ENCODE results near the gene GDF9. TPM values are rescaled to one million over a fixed set of nuclear protein-coding genes. Genes with fewer than 3 reads are reported as not detected.

GDF9 gene
- total RNA-seq, 2 donors from 2014 or later, result 0.09 to 3.2 TPM

DNA sequence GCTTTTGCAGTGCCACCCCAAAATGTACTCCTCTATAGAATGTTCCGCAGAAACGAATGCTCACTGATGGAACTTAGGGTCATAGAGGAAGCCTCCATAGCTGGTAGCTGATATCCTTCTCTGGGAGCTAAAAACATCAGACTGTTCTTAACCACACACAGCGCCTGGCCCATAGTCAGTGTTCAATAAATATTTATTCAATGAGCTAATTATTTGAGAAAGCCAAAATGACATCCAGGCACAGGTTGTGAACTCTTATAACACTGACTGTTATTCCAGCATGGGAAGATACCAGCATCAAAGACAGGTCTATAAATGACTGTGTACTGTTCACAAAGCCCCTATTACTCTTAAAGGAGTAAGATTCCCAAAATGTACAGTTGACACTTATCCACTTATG lies 12.9 kb downstream of the GDF9 start:
- H3K4me1 ChIP-seq (replicated peaks), result no peaks in the 10 kb centered on the region
- intact Hi-C loops (cut with DNase I), result no loop called here
- no peaks in the 10 kb centered on the region for H3K27me3 ChIP-seq (replicated peaks; ENCODE audit: insufficient read depth)
- H3K9me3 ChIP-seq, result no peaks in the 10 kb centered on the region
- no peaks in the 10 kb centered on the region for H3K36me3 ChIP-seq
- no peak for DNase-seq (ENCODE audit: low spot score)
- 69% methylated on average over 3 of the region's 3 CpGs for WGBS
- no peak overlapping the region for H3K4me3 ChIP-seq
- H3K27ac ChIP-seq, result peak overlapping the region; percentile 15 to 60
- TF ChIP-seq, protein P1, sequence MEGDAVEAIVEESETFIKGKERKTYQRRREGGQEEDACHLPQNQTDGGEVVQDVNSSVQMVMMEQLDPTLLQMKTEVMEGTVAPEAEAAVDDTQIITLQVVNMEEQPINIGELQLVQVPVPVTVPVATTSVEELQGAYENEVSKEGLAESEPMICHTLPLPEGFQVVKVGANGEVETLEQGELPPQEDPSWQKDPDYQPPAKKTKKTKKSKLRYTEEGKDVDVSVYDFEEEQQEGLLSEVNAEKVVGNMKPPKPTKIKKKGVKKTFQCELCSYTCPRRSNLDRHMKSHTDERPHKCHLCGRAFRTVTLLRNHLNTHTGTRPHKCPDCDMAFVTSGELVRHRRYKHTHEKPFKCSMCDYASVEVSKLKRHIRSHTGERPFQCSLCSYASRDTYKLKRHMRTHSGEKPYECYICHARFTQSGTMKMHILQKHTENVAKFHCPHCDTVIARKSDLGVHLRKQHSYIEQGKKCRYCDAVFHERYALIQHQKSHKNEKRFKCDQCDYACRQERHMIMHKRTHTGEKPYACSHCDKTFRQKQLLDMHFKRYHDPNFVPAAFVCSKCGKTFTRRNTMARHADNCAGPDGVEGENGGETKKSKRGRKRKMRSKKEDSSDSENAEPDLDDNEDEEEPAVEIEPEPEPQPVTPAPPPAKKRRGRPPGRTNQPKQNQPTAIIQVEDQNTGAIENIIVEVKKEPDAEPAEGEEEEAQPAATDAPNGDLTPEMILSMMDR (IDR thresholded peaks at IDR 0.05), result no peak
- TF ChIP-seq POLR2AphosphoS5 (IDR thresholded peaks at IDR 0.05), result peak; percentile 59

DNA sequence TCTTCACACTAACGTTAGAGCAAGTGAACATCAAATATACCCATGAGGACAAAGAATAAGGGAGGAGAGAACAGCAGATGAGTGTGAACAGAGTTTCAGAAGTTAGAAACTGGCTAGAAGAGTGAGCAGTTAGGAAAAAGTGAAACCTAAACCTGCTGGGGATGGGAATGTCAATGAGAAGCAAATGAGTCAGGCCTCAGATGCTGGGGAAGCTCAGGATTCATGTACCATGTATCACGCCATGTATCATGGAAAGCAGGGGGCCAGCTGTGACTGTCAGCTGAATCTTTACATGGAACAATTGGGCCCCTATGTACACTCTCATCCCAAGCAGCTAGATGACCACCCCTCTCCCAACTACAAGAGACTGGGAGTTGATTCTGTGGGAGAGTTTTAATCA lies 16.2 kb downstream of the GDF9 start:
- WGBS, result 69% methylated on average over 2 of the region's 2 CpGs
- H3K4me3 ChIP-seq, result no peak overlapping the region
- TF ChIP-seq POLR2AphosphoS5 (IDR thresholded peaks at IDR 0.05), result no peak
- TF ChIP-seq, protein P1 (IDR thresholded peaks at IDR 0.05), result no peak
- TF ChIP-seq POLR2A (IDR thresholded peaks at IDR 0.05), result no peak
- no peak for DNase-seq (ENCODE audit: low spot score)
- peak overlapping the region in 1 of 2 donors; percentile 13 for H3K27ac ChIP-seq
- no peaks in the 10 kb centered on the region for H3K36me3 ChIP-seq
- no peaks in the 10 kb centered on the region for H3K9me3 ChIP-seq
- H3K4me1 ChIP-seq (replicated peaks), result no peaks in the 10 kb centered on the region
- intact Hi-C loops (cut with DNase I), result no loop called here
- H3K27me3 ChIP-seq (replicated peaks; ENCODE audit: insufficient read depth), result no peaks in the 10 kb centered on the region

DNA sequence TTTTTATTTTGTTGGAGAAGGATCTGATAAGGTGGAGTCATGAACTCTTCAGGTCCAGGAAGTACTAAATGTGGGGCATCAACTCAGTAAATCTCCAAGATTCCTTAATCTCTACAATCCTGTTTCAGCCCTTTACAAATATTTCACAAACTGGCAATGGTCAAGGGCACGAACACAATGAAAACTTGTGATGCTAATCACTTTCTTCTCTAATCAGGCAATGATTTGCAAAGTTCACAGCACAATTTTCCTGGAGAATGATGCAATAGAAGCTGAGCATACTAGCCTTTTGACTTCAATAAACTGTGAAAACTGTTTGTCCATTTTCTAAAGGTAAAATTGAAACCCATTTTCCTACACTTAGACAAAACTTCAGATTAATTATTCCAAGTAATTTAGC lies 16.9 kb downstream of the GDF9 start:
- DNase-seq (ENCODE audit: low spot score), result no peak
- Histone ChIP-seq H3K27ac (no peak overlapping the region), H3K9me3 (no peaks in the 10 kb centered on the region), H3K36me3 (no peaks in the 10 kb centered on the region), H3K4me3 (no peak overlapping the region), H3K4me1 (replicated peaks) (no peaks in the 10 kb centered on the region), H3K27me3 (replicated peaks; ENCODE audit: insufficient read depth) (no peaks in the 10 kb centered on the region)
- WGBS, result 18% methylated on average over 1 of the region's 1 CpG
- TF ChIP-seq POLR2A (IDR thresholded peaks at IDR 0.05) (no peak), POLR2AphosphoS5 (IDR thresholded peaks at IDR 0.05) (peak; percentile 6)
- TF ChIP-seq, protein P1 (IDR thresholded peaks at IDR 0.05), result no peak
- intact Hi-C loops (cut with DNase I), result no loop called here

DNA sequence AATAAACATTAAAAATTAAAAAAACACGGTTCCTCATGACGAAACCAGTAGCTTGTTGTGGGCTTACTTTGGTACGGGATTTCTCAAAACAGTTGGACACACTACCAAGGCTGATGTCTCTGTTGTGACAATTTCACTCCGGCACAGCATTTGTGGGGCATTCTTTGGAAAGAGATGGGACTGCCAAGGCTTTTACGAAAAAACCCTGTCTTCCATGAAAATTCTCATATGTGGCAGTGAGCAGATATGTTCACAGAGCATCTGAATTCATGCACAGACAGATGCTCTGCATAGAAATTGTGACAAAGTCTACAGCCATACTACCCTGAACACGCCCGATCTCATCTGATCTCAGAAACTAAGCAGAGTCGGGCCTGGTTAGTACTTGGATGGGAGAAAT lies 18.0 kb downstream of the GDF9 start:
- 94% methylated on average over 8 of the region's 8 CpGs for WGBS
- Histone ChIP-seq H3K36me3 (no peaks in the 10 kb centered on the region), H3K4me1 (replicated peaks) (no peaks in the 10 kb centered on the region), H3K27me3 (replicated peaks; ENCODE audit: insufficient read depth) (no peaks in the 10 kb centered on the region), H3K4me3 (no peak overlapping the region), H3K9me3 (no peaks in the 10 kb centered on the region), H3K27ac (no peak overlapping the region)
- no peak for DNase-seq (ENCODE audit: low spot score)
- intact Hi-C loops (cut with DNase I), result no loop called here
- TF ChIP-seq POLR2AphosphoS5 (IDR thresholded peaks at IDR 0.05), result no peak
- TF ChIP-seq POLR2A (IDR thresholded peaks at IDR 0.05), result no peak
- TF ChIP-seq, protein P1 (IDR thresholded peaks at IDR 0.05), result no peak

DNA sequence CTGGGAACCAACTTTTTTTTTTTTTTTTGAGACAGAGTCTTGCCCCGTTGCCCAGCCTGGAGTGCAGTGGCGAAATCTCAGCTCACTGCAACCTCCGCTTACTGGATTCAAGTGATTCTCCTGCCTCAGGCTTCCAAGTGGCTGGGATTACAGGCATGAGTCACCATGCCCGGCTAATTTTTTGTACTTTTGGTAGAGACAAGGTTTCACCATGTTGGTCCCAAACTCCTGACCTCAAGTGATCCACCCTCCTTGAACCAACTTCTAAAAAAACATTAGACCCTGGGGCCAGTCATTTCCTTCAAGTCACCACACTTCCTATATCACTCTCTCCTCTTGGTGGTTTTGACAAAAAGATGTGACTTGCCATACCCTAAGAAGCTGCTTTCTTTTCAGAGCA lies 25.0 kb downstream of the GDF9 start:
- intact Hi-C loops (cut with DNase I), result no loop called here
- Histone ChIP-seq H3K9me3 (no peaks in the 10 kb centered on the region), H3K4me3 (no peak overlapping the region), H3K27ac (peak overlapping the region; percentile 91 to 98), H3K4me1 (replicated peaks) (peaks cover 9% of the 10 kb centered on the region), H3K27me3 (replicated peaks; ENCODE audit: insufficient read depth) (no peaks in the 10 kb centered on the region), H3K36me3 (no peaks in the 10 kb centered on the region)
- DNase-seq (ENCODE audit: low spot score), result no peak
- WGBS, result 76% methylated on average over 4 of the region's 4 CpGs
- TF ChIP-seq, protein P1 (IDR thresholded peaks at IDR 0.05), result no peak
- TF ChIP-seq POLR2A (IDR thresholded peaks at IDR 0.05) (no peak), POLR2AphosphoS5 (IDR thresholded peaks at IDR 0.05) (no peak)

Data from prostate gland (tissue), 2 donors.